Natural killer cell (primary cell): ENCODE results near the gene P2RY6. TPM values are rescaled to one million over a fixed set of nuclear protein-coding genes. Genes with fewer than 3 reads are reported as not detected.

Experiments
- ATAC-seq, 3 donors: fragments of 150-1000 bp in 2 of 3; fragments of 200-7000 bp in 1 of 3; cut with Tn5 transposase; 1 replicate in 1 of 3; 2 replicates in 2 of 3; pipeline ENCODE4 v1.10.0; 2021; ENCODE audit warnings: mild to moderate bottlenecking in 2 of 3, moderate library complexity in 2 of 3
- DNase-seq, 2 donors: peaks; one replicate each; pipeline versions ENCODE4 v3.0.0 to v3.0.0-alpha.2; 2013 to 2021; ENCODE audit warnings: mixed read lengths in 1 of 2
- H3K27ac ChIP-seq: one replicate; pipeline ENCODE4 v1.5.1; 2013; ENCODE audit warnings: mild to moderate bottlenecking, low read length
- H3K27me3 ChIP-seq: one replicate; pipeline ENCODE4 v1.6.1; 2013; ENCODE audit warnings: low read length; ENCODE audit not compliant: control insufficient read depth, insufficient read depth
- H3K36me3 ChIP-seq: one replicate; pipeline ENCODE4 v1.6.1; 2013; ENCODE audit warnings: low read length; ENCODE audit not compliant: control insufficient read depth, insufficient read depth
- H3K4me1 ChIP-seq: one replicate; pipeline ENCODE4 v1.6.1; 2013; ENCODE audit warnings: low read length; ENCODE audit not compliant: control insufficient read depth, insufficient read depth
- H3K4me3 ChIP-seq: one replicate; pipeline ENCODE4 v1.5.1; 2013; ENCODE audit warnings: low read length
- H3K9me3 ChIP-seq: one replicate; pipeline ENCODE4 v1.6.1; 2013; ENCODE audit warnings: low read length; ENCODE audit not compliant: control insufficient read depth, insufficient read depth
- H3K27ac Mint-ChIP-seq, 2 donors: one replicate each; pipeline ENCODE4 v1.8.0; 2022; ENCODE audit warnings: mild to moderate bottlenecking in 2 of 2, mixed read lengths in 2 of 2, moderate library complexity in 1 of 2
- H3K27me3 Mint-ChIP-seq, 2 donors: one replicate each; pipeline ENCODE4 v1.8.0; 2022; ENCODE audit warnings: low read depth in 2 of 2, mixed read lengths in 2 of 2
- H3K36me3 Mint-ChIP-seq: one replicate; pipeline ENCODE4 v1.8.0; 2022; ENCODE audit warnings: mixed read lengths
- H3K4me1 Mint-ChIP-seq, 2 donors: one replicate each; pipeline ENCODE4 v1.8.0; 2022; ENCODE audit warnings: mixed read lengths in 2 of 2
- H3K4me3 Mint-ChIP-seq: one replicate; pipeline ENCODE4 v1.8.0; 2022; ENCODE audit warnings: mild to moderate bottlenecking, moderate library complexity, mixed read lengths
- H3K9me3 Mint-ChIP-seq, 2 donors: one replicate each; pipeline ENCODE4 v1.8.0; 2022; ENCODE audit warnings: mixed read lengths in 2 of 2
- CTCF ChIP-seq: fragments of 200-600 bp; IDR thresholded peaks from one replicate; pipeline ENCODE4 v1.8.0; 2022; ENCODE audit warnings: antibody characterized with exemption
- WGBS: methylation state at CpG from one replicate; pipeline ENCODE4 v1.1.7; 2013; ENCODE audit warnings: missing lambda C conversion rate; ENCODE audit not compliant: insufficient coverage; 5-methylcytosine and 5-hydroxymethylcytosine counted together
- intact Hi-C: fragments of 100-400 bp; cut with micrococcal nuclease; formaldehyde crosslinking; loops from one replicate; pipeline ENCODE4 v1.14.2; 2022
- total RNA-seq, 4 donors: library from RNA; stranded (reverse); fragments of 120-200 nt in 1 of 4; gene quantifications; one replicate each; pipeline versions ENCODE4 v1.2.3 to v1.2.4, GENCODE V29; 2013 to 2022

P2RY6 gene
- total RNA-seq, 3 donors from 2014 or later (not counting 1 experiment from before 2014, with no cell fraction given) = 0.24 to 0.40 TPM; not detected in 1

- no peaks in the 10 kb centered on the region for H3K36me3 Mint-ChIP-seq
- ATAC-seq = no peak
- no peaks in the 10 kb centered on the region for H3K4me1 Mint-ChIP-seq
- no peak overlapping the region for H3K27ac Mint-ChIP-seq
- TF ChIP-seq CTCF = no peak
- H3K4me3 Mint-ChIP-seq = no peak overlapping the region
- H3K27me3 ChIP-seq = no peaks in the 10 kb centered on the region
- 86% methylated on average over 2 of the region's 2 CpGs for WGBS
- peaks cover 0 to 3% of the 10 kb centered on the region in 2 donors for H3K27me3 Mint-ChIP-seq
- no peak overlapping the region for H3K27ac ChIP-seq
- H3K9me3 ChIP-seq = no peaks in the 10 kb centered on the region
- H3K9me3 Mint-ChIP-seq = no peaks in the 10 kb centered on the region
- no peaks in the 10 kb centered on the region for H3K4me1 ChIP-seq
- DNase-seq = no peak
- intact Hi-C loops = no loop called here
- no peaks in the 10 kb centered on the region for H3K36me3 ChIP-seq
- no peak overlapping the region for H3K4me3 ChIP-seq
Observed at GRCh38 chr11:73337846-73338245, 65.7 kb downstream of the P2RY6 start.

- no peaks in the 10 kb centered on the region for H3K4me1 Mint-ChIP-seq
- H3K27me3 Mint-ChIP-seq = peaks cover 0 to 3% of the 10 kb centered on the region in 2 donors
- H3K4me3 ChIP-seq = no peak overlapping the region
- no peaks in the 10 kb centered on the region for H3K36me3 ChIP-seq
- H3K9me3 Mint-ChIP-seq = no peaks in the 10 kb centered on the region
- H3K27ac ChIP-seq = no peak overlapping the region
- no peaks in the 10 kb centered on the region for H3K36me3 Mint-ChIP-seq
- no peak for ATAC-seq
- no peaks in the 10 kb centered on the region for H3K9me3 ChIP-seq
- no peaks in the 10 kb centered on the region for H3K4me1 ChIP-seq
- no peak overlapping the region for H3K4me3 Mint-ChIP-seq
- 86% methylated on average over 4 of the region's 4 CpGs for WGBS
- TF ChIP-seq CTCF = no peak
- H3K27me3 ChIP-seq = no peaks in the 10 kb centered on the region
- H3K27ac Mint-ChIP-seq = no peak overlapping the region
- no peak for DNase-seq
- intact Hi-C loops = no loop called here
Observed at GRCh38 chr11:73338279-73338678, 66.1 kb downstream of the P2RY6 start.

DNA sequence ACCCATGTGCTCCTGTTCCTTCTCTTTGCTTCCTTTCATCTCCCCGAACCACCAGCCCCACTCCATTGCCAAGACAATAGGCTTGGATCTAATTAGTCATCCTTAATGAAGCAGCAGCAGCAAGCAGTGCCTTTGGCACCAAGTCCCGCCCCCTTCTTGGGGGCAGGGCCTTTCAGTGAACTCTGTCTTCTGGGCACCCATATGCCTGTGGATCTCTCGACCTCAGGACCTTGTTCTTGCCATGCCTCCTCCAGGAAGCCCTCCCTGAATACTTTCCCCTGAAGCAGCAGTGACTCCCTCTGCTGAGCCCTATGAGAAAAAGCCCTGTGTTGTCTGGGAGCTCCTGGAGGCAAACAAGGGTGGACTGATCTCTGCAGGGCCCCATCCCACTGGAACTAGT is 68.0 kb downstream of the P2RY6 start:
- no peaks in the 10 kb centered on the region for H3K27me3 ChIP-seq
- H3K27ac Mint-ChIP-seq = no peak overlapping the region
- H3K36me3 ChIP-seq = no peaks in the 10 kb centered on the region
- H3K27ac ChIP-seq = no peak overlapping the region
- no peak for TF ChIP-seq CTCF
- DNase-seq (no peak), ATAC-seq (no peak)
- H3K4me3 Mint-ChIP-seq = no peak overlapping the region
- intact Hi-C loops = no loop called here
- H3K27me3 Mint-ChIP-seq = peaks cover 0 to 3% of the 10 kb centered on the region in 2 donors
- WGBS = 71% methylated on average over 3 of the region's 3 CpGs
- H3K9me3 Mint-ChIP-seq = no peaks in the 10 kb centered on the region
- H3K9me3 ChIP-seq = no peaks in the 10 kb centered on the region
- no peaks in the 10 kb centered on the region for H3K4me1 Mint-ChIP-seq
- no peaks in the 10 kb centered on the region for H3K36me3 Mint-ChIP-seq
- H3K4me1 ChIP-seq = no peaks in the 10 kb centered on the region
- H3K4me3 ChIP-seq = no peak overlapping the region

- WGBS = 91% methylated on average over 54 of the region's 54 CpGs
- H3K36me3 ChIP-seq = no peaks in the 10 kb centered on the region
- Mint-ChIP-seq H3K27ac (no peak overlapping the region), H3K4me1 (no peaks in the 10 kb centered on the region), H3K9me3 (no peaks in the 10 kb centered on the region), H3K36me3 (no peaks in the 10 kb centered on the region), H3K4me3 (no peak overlapping the region), H3K27me3 (peaks cover 0 to 3% of the 10 kb centered on the region in 2 donors)
- no peak for DNase-seq
- no peak overlapping the region for H3K27ac ChIP-seq
- no peak for ATAC-seq
- intact Hi-C loops = no loop called here
- no peak for TF ChIP-seq CTCF
- H3K4me1 ChIP-seq = no peaks in the 10 kb centered on the region
- no peak overlapping the region for H3K4me3 ChIP-seq
- H3K27me3 ChIP-seq = no peaks in the 10 kb centered on the region
- no peaks in the 10 kb centered on the region for H3K9me3 ChIP-seq
Observed at GRCh38 chr11:73342633-73343032, 70.5 kb downstream of the P2RY6 start.
